Upper lobe of left lung (tissue), 6 donors: ENCODE data around the gene TTC7B. TPM values are rescaled to one million over a fixed set of nuclear protein-coding genes. Genes with fewer than 3 reads are reported as not detected.

ENCODE experiments used
- ATAC-seq, 2 donors: fragments of 200-7000 bp; cut with Tn5 transposase; one replicate each; pipeline ENCODE4 v1.9.1; 2022; ENCODE audit warnings: mild to moderate bottlenecking in 2 of 2, moderate library complexity in 2 of 2; ENCODE audit not compliant: low FRiP score in 2 of 2
- DNase-seq, 2 donors: peaks; one replicate each; pipeline ENCODE4 v3.0.0-alpha.2; 2019 to 2020
- H3K27ac ChIP-seq, 4 donors: fragments of 200-600 bp; sonication (generic); one replicate each; pipeline ENCODE4 v1.5.1; 2016 to 2019
- H3K27me3 ChIP-seq, 4 donors: fragments of 200-600 bp; sonication (generic); one replicate each; pipeline ENCODE4 v1.5.1; 2017 to 2019
- H3K36me3 ChIP-seq, 4 donors: fragments of 200-600 bp; sonication (generic); one replicate each; pipeline ENCODE4 v1.5.1; 2016 to 2019
- H3K4me1 ChIP-seq, 4 donors: fragments of 200-600 bp; sonication (generic); one replicate each; pipeline ENCODE4 v1.5.1; 2018 to 2019
- H3K4me3 ChIP-seq, 4 donors: fragments of 200-600 bp; sonication (generic); one replicate each; pipeline ENCODE4 v1.5.1; 2017 to 2019; ENCODE audit warnings: mild to moderate bottlenecking in 2 of 4, moderate library complexity in 1 of 4
- H3K9me3 ChIP-seq, 4 donors: fragments of 200-600 bp; sonication (generic); one replicate each; pipeline ENCODE4 v1.5.1; 2018 to 2019
- CTCF ChIP-seq, 6 experiments: fragments of 450-650 bp in 4 of 6; fragments of 200-600 bp in 2 of 6; sonication (generic) in 2 of 6; IDR thresholded peaks; one replicate each; pipeline ENCODE4 v1.5.1; 2016 to 2019; ENCODE audit warnings: antibody characterized with exemption in 6 of 6
- EP300 ChIP-seq, 4 donors: sonication (generic); formaldehyde crosslinking; IDR thresholded peaks; one replicate each; pipeline ENCODE4 v1.5.1; 2017; ENCODE audit warnings: antibody characterized with exemption in 4 of 4, control low read depth in 2 of 4
- POLR2A ChIP-seq, 4 donors: fragments of 450-650 bp; IDR thresholded peaks; one replicate each; pipeline ENCODE4 v1.5.1; 2016 to 2017; ENCODE audit warnings: antibody characterized with exemption in 4 of 4, mild to moderate bottlenecking in 2 of 4
- POLR2AphosphoS5 ChIP-seq, 2 donors: sonication (generic); formaldehyde crosslinking; IDR thresholded peaks; one replicate each; pipeline ENCODE4 v1.5.1; 2017; ENCODE audit warnings: antibody characterized with exemption in 2 of 2
- WGBS, 2 donors: methylation state at CpG; one replicate each; pipeline ENCODE4 v1.1.5; 2017 to 2018; 5-methylcytosine and 5-hydroxymethylcytosine counted together
- total RNA-seq, 6 donors: library from RNA; depleted of rRNA in 4 of 6; stranded (reverse); fragments of >200 nt in 4 of 6; gene quantifications; one replicate each; pipeline versions ENCODE4 v1.1.0 to v1.2.1, GENCODE V29; 2016 to 2021
- donor health status: DM: no; HTN: no; CAD: no; lungs with moderate emphysema.
- donor health status: DM: no; HTN: yes; CAD: no; lungs with severe emphysema.

The TTC7B gene
- total RNA-seq, 6 donors from 2014 or later, result 13.5 to 87.3 (median 37.5) TPM

DNA sequence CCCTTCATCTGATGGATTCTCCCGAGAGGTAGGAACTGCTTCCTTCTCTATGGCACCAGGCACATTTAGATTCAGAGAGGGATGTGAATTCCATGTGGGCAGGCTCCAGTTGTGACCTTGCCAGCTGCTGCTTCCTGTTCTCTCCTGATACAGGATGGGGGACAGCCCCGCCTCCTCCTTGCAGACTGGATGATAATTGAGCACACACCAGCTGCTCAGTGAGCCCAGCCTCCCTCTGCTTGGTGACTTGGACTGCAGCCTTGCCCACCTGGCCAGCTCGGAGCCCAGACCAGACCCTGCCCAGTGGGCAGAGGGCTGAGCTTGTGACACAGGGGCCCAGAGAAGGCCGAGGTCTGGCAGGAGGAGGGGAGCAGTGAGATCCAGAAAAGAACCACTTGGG lies 329.2 kb downstream of the TTC7B start:
- Histone ChIP-seq H3K4me3 (no peak overlapping the region), H3K4me1 (peaks cover 0 to 9% (median 4%) of the 10 kb centered on the region in 4 donors), H3K9me3 (no peaks in the 10 kb centered on the region), H3K27me3 (no peaks in the 10 kb centered on the region), H3K27ac (no peak overlapping the region), H3K36me3 (no peaks in the 10 kb centered on the region)
- TF ChIP-seq POLR2AphosphoS5 (IDR thresholded peaks at IDR 0.05) (no peak), EP300 (IDR thresholded peaks at IDR 0.05) (no peak), CTCF (IDR thresholded peaks at IDR 0.05) (no peak), POLR2A (IDR thresholded peaks at IDR 0.05) (no peak)
- WGBS, 2 donors, result 46 to 52% methylated on average over 2 to 4 of the region's 4 CpGs
- DNase-seq (no peak), ATAC-seq (no peak)

- 85 to 88% methylated on average over 3 of the region's 3 CpGs for WGBS, 2 donors
- DNase-seq (no peak), ATAC-seq (no peak)
- H3K27me3 ChIP-seq, result no peaks in the 10 kb centered on the region
- H3K36me3 ChIP-seq, result no peaks in the 10 kb centered on the region
- no peak for TF ChIP-seq EP300 (IDR thresholded peaks at IDR 0.05)
- no peak for TF ChIP-seq POLR2AphosphoS5 (IDR thresholded peaks at IDR 0.05)
- TF ChIP-seq POLR2A (IDR thresholded peaks at IDR 0.05), result no peak
- TF ChIP-seq CTCF (IDR thresholded peaks at IDR 0.05), result no peak
- no peak overlapping the region for H3K27ac ChIP-seq
- no peak overlapping the region for H3K4me3 ChIP-seq
- no peaks in the 10 kb centered on the region for H3K9me3 ChIP-seq
- H3K4me1 ChIP-seq, result peaks cover 0 to 9% (median 2%) of the 10 kb centered on the region in 4 donors
These were observed 331.9 kb downstream of the TTC7B start for GRCh38 chr14:90484291-90484690.

- no peak for DNase-seq
- TF ChIP-seq POLR2AphosphoS5 (IDR thresholded peaks at IDR 0.05), result no peak
- no peak for TF ChIP-seq POLR2A (IDR thresholded peaks at IDR 0.05)
- no peak for TF ChIP-seq CTCF (IDR thresholded peaks at IDR 0.05)
- TF ChIP-seq EP300 (IDR thresholded peaks at IDR 0.05), result no peak
- Histone ChIP-seq H3K27me3 (no peaks in the 10 kb centered on the region), H3K4me3 (no peak overlapping the region), H3K9me3 (no peaks in the 10 kb centered on the region), H3K4me1 (peaks cover 0 to 9% (median 2%) of the 10 kb centered on the region in 4 donors), H3K27ac (no peak overlapping the region), H3K36me3 (no peaks in the 10 kb centered on the region)
- ATAC-seq, result no peak
- 20 to 32% methylated on average over 11 of the region's 11 CpGs for WGBS, 2 donors
These were observed 332.7 kb downstream of the TTC7B start for GRCh38 chr14:90483571-90483974.

- H3K9me3 ChIP-seq, result no peaks in the 10 kb centered on the region
- no peaks in the 10 kb centered on the region for H3K36me3 ChIP-seq
- DNase-seq (no peak), ATAC-seq (no peak)
- no peaks in the 10 kb centered on the region for H3K27me3 ChIP-seq
- 88 to 90% methylated on average over 2 of the region's 2 CpGs for WGBS, 2 donors
- H3K4me1 ChIP-seq, result peaks cover 0 to 9% (median 2%) of the 10 kb centered on the region in 4 donors
- no peak for TF ChIP-seq CTCF (IDR thresholded peaks at IDR 0.05)
- no peak for TF ChIP-seq POLR2A (IDR thresholded peaks at IDR 0.05)
- no peak for TF ChIP-seq POLR2AphosphoS5 (IDR thresholded peaks at IDR 0.05)
- TF ChIP-seq EP300 (IDR thresholded peaks at IDR 0.05), result no peak
- no peak overlapping the region for H3K27ac ChIP-seq
- no peak overlapping the region for H3K4me3 ChIP-seq
These were observed 333.1 kb downstream of the TTC7B start for GRCh38 chr14:90483117-90483516.

DNA sequence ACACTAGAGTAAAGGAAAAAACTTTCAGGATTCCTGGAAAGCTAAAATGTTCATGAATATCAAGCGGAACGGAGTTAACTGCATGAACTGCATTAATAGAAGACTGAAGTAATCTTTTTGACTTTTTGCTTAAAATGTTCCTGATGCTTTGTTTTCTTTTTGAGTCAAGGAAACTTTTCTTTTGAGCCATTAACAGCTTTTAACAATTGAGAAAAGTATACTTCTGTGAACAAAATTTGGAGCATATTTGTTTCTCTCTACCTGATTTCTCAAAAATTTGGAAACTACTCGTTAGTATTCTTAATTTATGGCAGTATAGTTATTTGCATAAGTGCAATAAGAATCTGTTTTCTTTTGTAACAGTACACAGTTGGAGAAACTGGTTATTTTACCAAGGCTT lies 340.9 kb downstream of the TTC7B start:
- Histone ChIP-seq H3K27me3 (no peaks in the 10 kb centered on the region), H3K27ac (no peak overlapping the region), H3K4me1 (no peaks in the 10 kb centered on the region), H3K36me3 (no peaks in the 10 kb centered on the region), H3K4me3 (no peak overlapping the region), H3K9me3 (peaks cover 4 to 14% (median 9%) of the 10 kb centered on the region in 4 donors)
- ATAC-seq (no peak), DNase-seq (no peak)
- 70 to 93% methylated on average over 3 of the region's 3 CpGs for WGBS, 2 donors
- TF ChIP-seq POLR2AphosphoS5 (IDR thresholded peaks at IDR 0.05) (no peak), POLR2A (IDR thresholded peaks at IDR 0.05) (no peak), EP300 (IDR thresholded peaks at IDR 0.05) (no peak)

Other genes with a start within 250 kb of the TTC7B start
- 10 to 100 TPM in 3 of 6 donors, 1 to 10 TPM in 3; 4.3 to 17.8 (median 10.2) TPM for gene RPS6KA5, start 244.2 kb upstream of the TTC7B start, total RNA-seq